SH-SY5Y (cell line): ENCODE measurements around the gene VIPR1.

Source experiments
- GATA2 ChIP-seq: IDR thresholded peaks from 2 replicates; pipeline ENCODE4 v1.6.1; 2011; ENCODE audit warnings: mild to moderate bottlenecking, low read depth, low read length
- GATA3 ChIP-seq: IDR thresholded peaks from 2 replicates; pipeline ENCODE4 v1.6.1; 2011; ENCODE audit warnings: low read depth, mild to moderate bottlenecking, low read length, moderate library complexity

- TF ChIP-seq GATA2 (no peak), GATA3 (no peak)
Measured at GRCh38 chr3:42459151-42459550, 43.3 kb upstream of the VIPR1 start.
